Activated CD4-positive, alpha-beta T cell treated with anti-CD3 and anti-CD28 coated beads, Interleukin-2, amount 10 ng/mL, durations not matched to agents 7 days and 5 days (primary cell): ENCODE data around the gene BECN2. TPM values are rescaled to one million over a fixed set of nuclear protein-coding genes. Genes with fewer than 3 reads are reported as not detected.

ENCODE experiments used
- CTCF ChIA-PET: fragments of 350-600 bp; sonication (Branson Sonifier 250); formaldehyde crosslinking; loops from one replicate; lab custom pipeline; 2021; ENCODE audit warnings: antibody characterized with exemption; lab: Charles Lee
- POLR2A ChIA-PET: fragments of 350-600 bp; sonication (Branson Sonifier 250); formaldehyde crosslinking; loops from one replicate; lab custom pipeline; 2021; ENCODE audit warnings: antibody characterized with exemption; lab: Charles Lee
- DNase-seq: peaks from one replicate; pipeline ENCODE4 v3.0.0-alpha.2; 2020
- H3K27ac Mint-ChIP-seq: one replicate; pipeline ENCODE4 v1.8.0; 2021; ENCODE audit warnings: mild to moderate bottlenecking, moderate library complexity, mixed read lengths
- H3K27me3 Mint-ChIP-seq: one replicate; pipeline ENCODE4 v1.8.0; 2021; ENCODE audit warnings: mixed read lengths
- H3K36me3 Mint-ChIP-seq: one replicate; pipeline ENCODE4 v1.8.0; 2021; ENCODE audit warnings: low read depth, mixed read lengths
- H3K4me1 Mint-ChIP-seq: one replicate; pipeline ENCODE4 v1.8.0; 2021; ENCODE audit warnings: mixed read lengths
- H3K4me3 Mint-ChIP-seq: one replicate; pipeline ENCODE4 v1.8.0; 2021; ENCODE audit warnings: mild to moderate bottlenecking, moderate library complexity, mixed read lengths
- H3K9me3 Mint-ChIP-seq: one replicate; pipeline ENCODE4 v1.8.0; 2021; ENCODE audit warnings: mixed read lengths
- total RNA-seq, 2 experiments: library from RNA; stranded (reverse); gene quantifications; one replicate each; pipeline ENCODE4 v1.2.3, GENCODE V29; 2021

The BECN2 gene
- total RNA-seq, 2 experiments from 2014 or later: not detected

DNA sequence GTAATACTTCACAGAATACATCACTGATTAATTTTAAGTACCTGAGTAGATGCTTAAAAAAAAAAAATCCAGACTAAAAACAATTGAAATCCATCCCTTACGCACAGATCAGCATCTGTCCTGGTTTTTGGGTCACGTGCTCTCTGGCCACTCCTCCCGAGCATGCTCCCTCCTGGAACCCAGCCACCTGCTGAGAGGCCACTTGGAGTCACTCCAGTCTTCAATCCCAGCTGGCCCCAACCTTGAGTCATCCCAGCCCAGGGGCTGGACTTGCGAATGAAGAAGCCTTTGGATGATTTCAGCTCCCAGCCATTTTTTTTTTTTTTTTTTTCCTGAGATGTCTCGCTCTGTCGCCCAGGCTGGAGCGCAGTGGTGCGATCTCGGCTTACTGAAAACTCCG is 32.5 kb downstream of the BECN2 start:
- H3K9me3 Mint-ChIP-seq: no peaks in the 10 kb centered on the region
- H3K27ac Mint-ChIP-seq: no peak overlapping the region

DNA sequence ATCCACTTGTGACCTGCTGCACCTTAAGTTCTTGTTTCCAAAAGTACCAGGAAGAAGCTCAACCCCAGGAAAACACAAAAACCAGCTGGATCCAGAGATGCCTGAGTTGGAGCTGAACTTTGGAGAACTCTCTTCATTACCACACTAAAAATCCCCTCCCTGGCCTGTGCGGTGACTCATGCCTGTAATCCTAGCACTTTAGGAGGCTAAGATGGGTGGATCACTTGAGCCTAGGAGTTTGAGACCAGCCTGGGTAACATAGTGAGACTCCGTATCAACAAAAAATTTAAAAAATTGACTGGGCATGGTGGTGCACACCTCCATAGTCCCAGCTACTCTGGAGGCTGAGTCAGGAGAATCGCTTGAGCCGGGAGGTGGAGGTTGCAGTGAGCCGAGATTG is 35.2 kb downstream of the BECN2 start:
- Mint-ChIP-seq H3K9me3 (no peaks in the 10 kb centered on the region), H3K27me3 (no peaks in the 10 kb centered on the region), H3K4me1 (peaks cover 2% of the 10 kb centered on the region), H3K27ac (no peak overlapping the region), H3K4me3 (no peak overlapping the region), H3K36me3 (no peaks in the 10 kb centered on the region)
- no peak for DNase-seq
- POLR2A ChIA-PET: no interaction called here
- CTCF ChIA-PET: no interaction called here

More for the DNA sequence above, 32.5 kb downstream of the BECN2 start:
- DNase-seq: no peak
- ChIA-PET POLR2A (no interaction called here), CTCF (interaction anchor here (0.7 kb wide), 1 partner anchor 449 kb away, joined by 3 read pairs; no protein-coding TSS in a partner anchor)
- Mint-ChIP-seq H3K4me3 (no peak overlapping the region), H3K4me1 (no peaks in the 10 kb centered on the region), H3K36me3 (no peaks in the 10 kb centered on the region), H3K27me3 (no peaks in the 10 kb centered on the region)

DNA sequence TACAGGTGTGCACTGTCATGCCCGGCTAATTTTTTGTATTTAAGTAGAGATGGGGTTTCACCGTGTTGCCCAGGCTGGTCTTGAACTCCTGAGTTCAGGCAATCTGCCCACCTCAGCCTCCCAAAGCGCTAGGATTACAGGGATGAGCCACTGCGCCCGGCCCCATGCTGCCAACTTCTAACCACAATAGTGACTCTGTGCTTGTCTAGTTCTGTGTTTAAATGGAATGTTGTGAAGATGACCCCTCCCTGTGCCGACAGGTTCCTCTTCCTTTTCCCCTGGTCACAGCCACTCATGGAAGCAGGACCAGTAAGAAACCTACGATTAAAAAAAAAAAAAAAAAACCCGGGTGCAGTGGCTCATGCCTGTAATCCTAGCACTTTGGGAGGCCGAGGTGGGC is 36.6 kb downstream of the BECN2 start:
- ChIA-PET CTCF (no interaction called here), POLR2A (no interaction called here)
- Mint-ChIP-seq H3K27ac (no peak overlapping the region), H3K4me1 (peaks cover 6% of the 10 kb centered on the region), H3K36me3 (no peaks in the 10 kb centered on the region), H3K4me3 (no peak overlapping the region), H3K9me3 (no peaks in the 10 kb centered on the region), H3K27me3 (no peaks in the 10 kb centered on the region)
- no peak for DNase-seq

DNA sequence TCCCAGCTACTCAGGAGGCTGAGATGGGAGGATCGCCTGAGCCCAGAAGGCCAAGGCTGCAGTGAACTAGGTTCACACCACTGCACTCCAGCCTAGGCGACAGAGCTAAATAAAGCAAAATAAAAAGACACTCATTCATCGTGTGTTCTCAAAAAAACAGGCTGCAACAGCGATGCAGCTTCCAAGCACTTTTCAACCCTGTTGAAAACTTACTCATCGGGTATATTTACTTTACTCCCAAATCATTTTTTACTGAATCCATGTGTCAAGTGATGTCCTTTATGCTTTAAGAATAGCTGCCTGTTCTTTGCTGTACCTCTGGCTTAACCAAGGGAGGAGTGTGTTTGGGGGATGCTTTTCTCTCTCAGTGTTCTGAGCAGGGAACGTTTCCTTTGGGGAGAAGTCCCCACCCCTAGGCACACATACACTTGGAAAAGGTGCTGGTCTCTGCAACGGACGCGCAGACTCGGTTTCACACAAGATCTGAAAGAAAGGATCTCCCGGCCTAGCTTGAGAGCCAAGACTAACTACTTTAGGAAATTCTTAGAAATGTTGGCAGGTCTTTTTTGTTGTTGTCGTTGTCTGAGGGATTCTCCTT is 39.9 kb downstream of the BECN2 start:
- no peaks in the 10 kb centered on the region for H3K36me3 Mint-ChIP-seq
- peaks cover 6% of the 10 kb centered on the region for H3K4me1 Mint-ChIP-seq
- H3K27ac Mint-ChIP-seq: no peak overlapping the region
- ChIA-PET CTCF (interaction anchor here (0.6 to 2.1 kb wide), 3 partner anchors 23 to 862 kb away, joined by 3 to 6 read pairs (median 4); no protein-coding TSS in a partner anchor), POLR2A (no interaction called here)
- H3K27me3 Mint-ChIP-seq: no peaks in the 10 kb centered on the region
- H3K4me3 Mint-ChIP-seq: no peak overlapping the region
- no peak for DNase-seq
- no peaks in the 10 kb centered on the region for H3K9me3 Mint-ChIP-seq

DNA sequence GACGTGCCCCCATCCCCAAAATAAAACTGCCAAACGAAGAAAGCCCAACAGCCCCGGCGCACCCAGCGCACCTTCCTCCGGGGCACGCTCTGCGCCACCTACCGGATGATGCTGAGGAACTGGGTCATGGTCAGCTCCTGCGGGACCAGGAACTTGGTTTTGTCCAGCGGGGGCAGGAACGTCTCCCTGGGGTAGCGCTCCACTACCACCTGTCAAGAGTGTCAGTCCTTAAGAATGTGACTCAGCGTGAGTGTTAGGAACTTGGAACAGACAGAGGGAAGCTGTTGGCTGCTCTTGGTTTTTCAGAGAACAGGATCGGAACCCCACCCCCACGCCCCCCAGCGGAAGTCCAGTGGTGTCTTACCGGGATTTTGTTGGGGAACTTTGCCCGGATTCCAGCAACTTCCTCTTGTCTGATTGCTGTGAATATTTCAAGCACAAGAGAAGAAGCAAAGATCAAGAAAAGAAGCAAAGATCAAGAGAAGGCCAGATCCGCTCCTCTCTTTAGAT is 40.9 kb downstream of the BECN2 start:
- no peaks in the 10 kb centered on the region for H3K36me3 Mint-ChIP-seq
- POLR2A ChIA-PET: no interaction called here
- H3K27me3 Mint-ChIP-seq: no peaks in the 10 kb centered on the region
- no peaks in the 10 kb centered on the region for H3K9me3 Mint-ChIP-seq
- no peak overlapping the region for H3K27ac Mint-ChIP-seq
- H3K4me3 Mint-ChIP-seq: peak overlapping the region; percentile 22
- peaks cover 6% of the 10 kb centered on the region for H3K4me1 Mint-ChIP-seq
- DNase-seq: peak; percentile 52
- CTCF ChIA-PET: interaction anchor here (0.5 to 2.1 kb wide), 5 partner anchors 24 to 570 kb away, joined by 3 to 6 read pairs (median 4); no protein-coding TSS in a partner anchor

DNA sequence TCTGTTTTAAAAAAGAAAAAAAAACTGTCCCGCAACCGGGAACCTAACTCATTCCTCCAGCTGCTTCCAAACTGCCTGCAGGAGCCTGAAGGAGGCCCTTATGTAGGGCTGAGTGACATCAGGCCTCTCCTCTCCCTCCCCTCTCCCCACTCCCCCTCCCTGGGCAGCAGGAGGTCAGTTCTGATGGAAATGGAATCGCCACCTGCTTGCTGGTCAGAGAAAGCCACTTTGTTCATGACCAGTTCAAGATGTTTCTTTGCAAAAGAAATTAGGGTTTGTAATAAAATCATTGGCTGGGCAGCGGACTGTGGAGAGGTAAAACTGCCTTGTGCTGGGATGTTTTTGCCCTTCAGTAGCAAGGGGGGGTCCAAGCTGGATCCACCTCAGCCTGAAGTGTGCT is 41.5 kb downstream of the BECN2 start, which contains the start of gene MAP1LC3C:
Gene MAP1LC3C (minus strand): TSS at position 73 of the 400 bp plus-strand sequence. CDS start 90 bp downstream, outside the sequence.
- POLR2A ChIA-PET: no interaction called here

DNA sequence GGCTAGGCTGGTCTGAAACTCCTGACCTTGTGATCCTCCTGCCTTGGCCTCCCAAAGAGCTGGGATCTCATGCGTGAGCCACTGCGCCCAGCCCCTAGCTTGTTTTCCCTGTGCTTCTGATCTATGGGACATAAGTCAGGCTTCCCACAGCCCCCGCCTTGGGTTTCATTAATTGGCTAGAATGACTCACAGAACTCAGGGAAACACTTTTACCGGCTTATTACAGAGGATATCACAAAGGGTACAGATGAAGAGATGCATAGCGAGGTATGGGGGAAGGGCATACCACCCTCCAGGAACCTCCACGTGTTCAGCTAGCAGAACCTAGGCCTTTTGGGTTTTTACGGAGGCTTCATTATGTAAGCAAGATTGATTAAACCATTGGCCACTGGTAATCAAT is 42.9 kb downstream of the BECN2 start:
- Mint-ChIP-seq H3K9me3 (no peaks in the 10 kb centered on the region), H3K27me3 (no peaks in the 10 kb centered on the region), H3K36me3 (no peaks in the 10 kb centered on the region), H3K27ac (no peak overlapping the region), H3K4me3 (no peak overlapping the region), H3K4me1 (peaks cover 6% of the 10 kb centered on the region)
- DNase-seq: no peak
- ChIA-PET POLR2A (no interaction called here), CTCF (no interaction called here)

More for the DNA sequence above, 41.5 kb downstream of the BECN2 start, which contains the start of gene MAP1LC3C:
- no peaks in the 10 kb centered on the region for H3K36me3 Mint-ChIP-seq
- no peak within 1 kb of the TSS for H3K27ac Mint-ChIP-seq
- H3K27me3 Mint-ChIP-seq: no peaks in the 10 kb centered on the region
- H3K4me3 Mint-ChIP-seq: peak within 1 kb of the TSS; percentile 22
- H3K4me1 Mint-ChIP-seq: peaks cover 6% of the 10 kb centered on the region
- DNase-seq: no peak
- H3K9me3 Mint-ChIP-seq: no peaks in the 10 kb centered on the region
- CTCF ChIA-PET: interaction anchor here (0.5 to 2.1 kb wide), 5 partner anchors 24 to 571 kb away, joined by 3 to 6 read pairs (median 4); no protein-coding TSS in a partner anchor

DNA sequence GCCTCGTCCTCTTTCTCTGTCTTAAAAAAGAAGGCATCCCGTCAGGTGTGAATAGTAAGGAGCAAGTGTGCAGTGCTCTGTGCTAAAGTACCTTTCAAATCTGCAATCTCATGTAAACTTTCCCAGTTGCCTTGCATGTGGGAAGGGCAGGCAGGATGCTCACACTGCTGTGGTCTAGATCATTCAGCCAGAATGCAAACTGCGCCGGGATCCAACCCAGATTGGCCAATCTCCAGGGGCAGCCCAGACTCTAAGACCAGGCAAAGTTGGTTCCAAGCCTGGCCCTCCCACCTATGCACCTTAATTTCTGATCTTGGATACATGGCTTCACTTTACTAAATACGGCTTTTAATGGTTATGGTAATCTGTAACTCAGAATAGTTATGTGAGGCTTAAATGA is 44.5 kb downstream of the BECN2 start:
- peaks cover 6% of the 10 kb centered on the region for H3K4me1 Mint-ChIP-seq
- ChIA-PET POLR2A (no interaction called here), CTCF (no interaction called here)
- H3K27ac Mint-ChIP-seq: no peak overlapping the region
- no peak for DNase-seq
- no peaks in the 10 kb centered on the region for H3K36me3 Mint-ChIP-seq
- H3K4me3 Mint-ChIP-seq: no peak overlapping the region
- H3K9me3 Mint-ChIP-seq: no peaks in the 10 kb centered on the region
- H3K27me3 Mint-ChIP-seq: no peaks in the 10 kb centered on the region

DNA sequence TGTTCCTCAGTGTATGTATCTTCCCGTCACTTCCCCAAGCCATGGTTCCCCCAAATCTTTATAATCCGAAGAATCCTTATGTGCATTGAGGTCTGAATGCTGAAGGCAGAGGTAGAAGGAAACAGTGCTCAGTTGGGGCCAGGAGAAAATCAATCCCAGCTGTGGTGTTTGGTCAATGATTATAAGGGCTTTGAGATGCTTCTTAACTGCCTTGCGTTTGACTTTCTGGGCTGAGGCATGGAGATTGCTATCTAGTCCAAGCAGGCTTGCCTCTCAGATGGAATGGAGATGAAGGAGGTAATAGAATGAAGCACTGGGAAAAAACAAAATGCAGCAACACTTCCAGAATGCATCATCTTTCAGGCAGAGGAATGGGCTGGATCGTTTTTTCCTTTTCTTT is 44.9 kb downstream of the BECN2 start:
- Mint-ChIP-seq H3K27me3 (no peaks in the 10 kb centered on the region), H3K4me3 (no peak overlapping the region), H3K4me1 (peaks cover 6% of the 10 kb centered on the region), H3K9me3 (no peaks in the 10 kb centered on the region), H3K36me3 (no peaks in the 10 kb centered on the region), H3K27ac (no peak overlapping the region)
- CTCF ChIA-PET: no interaction called here
- POLR2A ChIA-PET: no interaction called here
- DNase-seq: no peak

DNA sequence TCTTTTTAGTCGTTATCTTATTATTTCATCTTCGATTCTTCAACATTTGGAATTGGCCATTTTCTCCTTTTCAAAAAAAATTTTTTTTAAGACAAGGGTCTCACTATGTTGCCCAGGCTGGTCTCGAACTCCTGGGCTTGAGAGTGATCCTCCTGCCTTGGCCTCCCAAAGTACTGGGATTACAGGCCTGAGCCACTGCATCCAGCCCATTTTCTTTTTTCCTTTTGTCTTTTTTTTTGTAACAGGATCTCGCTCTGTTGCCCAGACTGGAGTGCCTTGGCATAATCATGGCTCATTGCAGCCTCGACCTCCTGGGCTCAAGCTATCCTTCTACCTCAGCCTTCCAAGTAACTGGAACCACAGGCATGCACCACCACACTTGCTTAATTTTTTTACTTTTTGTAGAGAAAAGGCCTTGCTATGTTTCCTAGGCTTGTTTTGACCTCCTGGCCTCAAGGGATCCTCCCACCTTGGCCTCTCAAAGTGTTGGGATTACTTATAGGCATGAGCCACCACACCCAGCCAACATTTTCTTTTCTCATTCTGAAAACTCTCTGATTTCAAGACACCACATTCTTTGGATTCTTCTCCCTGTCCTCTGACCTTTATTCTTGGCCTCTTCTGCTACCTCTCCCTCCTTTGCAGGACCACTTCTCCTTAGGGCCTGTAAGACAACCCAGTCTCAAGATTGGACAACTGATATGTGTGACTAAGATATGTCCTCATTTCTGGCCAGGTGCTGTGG is 47.4 kb downstream of the BECN2 start:
- no peaks in the 10 kb centered on the region for H3K27me3 Mint-ChIP-seq
- POLR2A ChIA-PET: no interaction called here
- H3K36me3 Mint-ChIP-seq: no peaks in the 10 kb centered on the region
- CTCF ChIA-PET: no interaction called here
- no peak for DNase-seq
- no peak overlapping the region for H3K4me3 Mint-ChIP-seq
- no peaks in the 10 kb centered on the region for H3K9me3 Mint-ChIP-seq
- no peaks in the 10 kb centered on the region for H3K4me1 Mint-ChIP-seq
- no peak overlapping the region for H3K27ac Mint-ChIP-seq

DNA sequence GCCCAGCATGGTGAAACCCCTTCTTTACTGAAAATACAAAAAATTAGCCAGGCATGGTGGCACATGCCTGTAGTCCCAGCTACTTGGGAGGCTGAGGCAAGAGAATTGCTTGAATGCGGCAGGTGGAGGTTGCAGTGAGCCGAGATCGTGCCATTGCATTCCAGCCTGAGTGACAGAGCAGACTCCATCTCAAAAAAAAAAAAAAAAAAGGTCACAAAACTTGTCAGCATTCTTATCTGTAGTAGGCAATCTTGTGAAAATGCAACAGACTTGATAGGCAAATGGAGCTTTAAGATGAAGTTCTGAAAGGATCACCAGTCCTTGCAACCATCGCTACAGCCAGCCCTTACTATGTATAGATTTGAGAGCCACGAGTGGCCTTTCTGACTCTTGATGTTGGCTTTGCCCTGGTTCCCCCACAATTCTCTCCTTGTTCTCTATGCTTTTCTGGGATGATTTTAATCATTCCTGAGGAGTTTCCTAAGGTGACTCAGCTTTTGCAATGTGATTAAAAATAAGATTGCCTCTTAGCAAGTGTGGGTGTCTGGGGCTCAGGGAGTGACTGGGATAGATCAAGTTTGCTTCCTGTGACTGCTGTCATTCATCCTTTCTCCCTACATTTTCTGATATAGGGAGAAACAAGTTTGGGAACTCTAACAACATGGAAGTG is 48.4 kb downstream of the BECN2 start:
- H3K27ac Mint-ChIP-seq: no peak overlapping the region
- CTCF ChIA-PET: interaction anchor here (0.5 to 0.7 kb wide), 3 partner anchors 94 to 1892 kb away, joined by 3 to 4 read pairs (median 3); no protein-coding TSS in a partner anchor
- H3K36me3 Mint-ChIP-seq: no peaks in the 10 kb centered on the region

DNA sequence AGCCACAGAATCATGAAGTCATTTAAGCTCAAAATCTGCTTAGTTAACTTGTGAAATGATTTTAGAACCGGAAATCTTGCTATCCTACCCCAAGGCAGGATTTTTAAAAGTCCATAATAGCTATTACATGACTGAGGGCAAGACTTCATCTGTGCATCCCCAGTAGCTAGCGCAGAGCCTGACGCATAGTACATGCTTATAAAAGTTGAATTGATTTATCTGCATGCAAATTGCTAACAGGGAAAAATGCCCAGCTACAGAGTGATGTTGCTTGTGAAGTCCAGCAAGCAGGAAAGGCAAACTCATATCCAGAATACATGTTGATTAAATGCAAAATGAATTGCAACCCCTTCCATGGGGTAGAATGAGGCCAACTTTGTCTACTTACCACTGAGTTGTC is 49.4 kb downstream of the BECN2 start:
- ChIA-PET CTCF (interaction anchor here (0.5 kb wide), 1 partner anchor 54 kb away, joined by 3 read pairs; no protein-coding TSS in a partner anchor), POLR2A (no interaction called here)
- no peaks in the 10 kb centered on the region for H3K36me3 Mint-ChIP-seq

More for the DNA sequence above, 48.4 kb downstream of the BECN2 start:
- no peaks in the 10 kb centered on the region for H3K4me1 Mint-ChIP-seq
- DNase-seq: no peak
- H3K4me3 Mint-ChIP-seq: no peak overlapping the region
- H3K9me3 Mint-ChIP-seq: no peaks in the 10 kb centered on the region
- POLR2A ChIA-PET: no interaction called here
- H3K27me3 Mint-ChIP-seq: no peaks in the 10 kb centered on the region

More for the DNA sequence above, 49.4 kb downstream of the BECN2 start:
- no peak for DNase-seq
- H3K9me3 Mint-ChIP-seq: no peaks in the 10 kb centered on the region
- no peaks in the 10 kb centered on the region for H3K4me1 Mint-ChIP-seq
- no peaks in the 10 kb centered on the region for H3K27me3 Mint-ChIP-seq
- no peak overlapping the region for H3K27ac Mint-ChIP-seq
- H3K4me3 Mint-ChIP-seq: no peak overlapping the region
